K562 (cell line): Measurements from ENCODE around the gene BANF2. TPM values are rescaled to one million over a fixed set of nuclear protein-coding genes. Genes with fewer than 3 reads are reported as not detected.

Experiments used
- ATAC-seq: fragments of 200-7000 bp; cut with Tn5 transposase; 3 replicates; pipeline ENCODE4 v1.9.1; 2020; ENCODE audit warnings: moderate library complexity
- BruUV-seq: library from RNA; stranded (reverse); fragments of 400-500 nt; replicated peaks from 2 replicates; lab custom pipeline; 2021; lab: Mats Ljungman, UMichigan
- CTCF ChIA-PET: fragments of 300-600 bp; formaldehyde crosslinking; extraction: SDS; loops from one replicate; lab custom pipeline; 2021; ENCODE audit warnings: low intra/inter-chr PET ratio; lab: Yijun Ruan, JAX
- POLR2A ChIA-PET: fragments of 300-600, 350-650 bp; sonication (Branson Sonifier 250); formaldehyde crosslinking; extraction: SDS; loops from one replicate; lab custom pipeline; 2021; ENCODE audit warnings: antibody characterized with exemption, inconsistent platforms; lab: Yijun Ruan, JAX
- DNase-seq, 4 experiments: peaks; one replicate each; pipeline versions ENCODE4 v3.0.0 to v3.0.0-alpha.2; 2011 to 2018; ENCODE audit warnings: low spot score in 3 of 4, mixed read lengths in 3 of 4; ENCODE audit errors: extremely low read depth in 1 of 4
- FAIRE-seq: peaks from 2 replicates; lab custom pipeline; 2011; peaks lifted over from hg19 to GRCh38; lab: Jason Lieb, UNC
- H2AFZ ChIP-seq: 2 replicates; pipeline ENCODE4 v1.6.0; 2011; ENCODE audit warnings: low read depth, low read length, control low read depth, inconsistent platforms
- H3K27ac ChIP-seq: fragments of 200-600 bp; 3 replicates; pipeline ENCODE4 v1.8.0; 2011; ENCODE audit warnings: low read depth, mild to moderate bottlenecking, control low read depth, inconsistent platforms, low read length, moderate library complexity, mixed read lengths; ENCODE audit errors: extremely low read depth
- H3K27me3 ChIP-seq, 2 experiments: fragments of 300-600 bp in 1 of 2; 2 replicates in 1 of 2; 3 replicates in 1 of 2; pipeline versions ENCODE4 v1.6.0 to v1.8.0; 2011; ENCODE audit warnings: inconsistent platforms in 2 of 2, low read length in 2 of 2, mild to moderate bottlenecking in 1 of 2, mixed read lengths in 1 of 2, moderate library complexity in 1 of 2; ENCODE audit not compliant: control insufficient read depth in 2 of 2, insufficient read depth in 2 of 2
- H3K36me3 ChIP-seq: fragments of 300-600 bp; 3 replicates; pipeline ENCODE4 v1.8.0; 2011; ENCODE audit warnings: mild to moderate bottlenecking, low read length, inconsistent platforms; ENCODE audit not compliant: control insufficient read depth, insufficient read depth
- H3K4me1 ChIP-seq, 2 experiments: fragments of 200-600 bp in 1 of 2; replicated peaks in 1 of 2; 2 replicates in 1 of 2; 3 replicates in 1 of 2; pipeline versions ENCODE4 v1.5.1 to v1.8.0; 2011; ENCODE audit warnings: inconsistent platforms in 2 of 2, low read length in 2 of 2, mild to moderate bottlenecking in 1 of 2, mixed read lengths in 1 of 2, moderate library complexity in 1 of 2; ENCODE audit not compliant: control insufficient read depth in 2 of 2, insufficient read depth in 2 of 2
- H3K4me2 ChIP-seq: 2 replicates; pipeline ENCODE4 v1.6.1; 2011; ENCODE audit warnings: low read length, control low read depth, inconsistent platforms, mixed read lengths; ENCODE audit not compliant: insufficient read depth
- H3K4me3 ChIP-seq: fragments of 200-600 bp; sonication (generic), shearing (Covaris generic); 2 replicates; pipeline ENCODE4 v1.5.1; 2016; ENCODE audit warnings: control low read depth, inconsistent platforms
- H3K79me2 ChIP-seq: fragments of 200-600 bp; 3 replicates; pipeline ENCODE4 v1.8.0; 2011; ENCODE audit warnings: low read length, inconsistent platforms; ENCODE audit not compliant: control insufficient read depth, insufficient read depth
- H3K9ac ChIP-seq, 2 experiments: 2 replicates each; pipeline versions ENCODE4 v1.6.0 to v1.6.1; 2011; ENCODE audit warnings: low read depth in 2 of 2, low read length in 2 of 2, control low read depth in 1 of 2, inconsistent platforms in 1 of 2, mild to moderate bottlenecking in 1 of 2, mixed read lengths in 1 of 2; ENCODE audit not compliant: insufficient read depth in 1 of 2
- H3K9me1 ChIP-seq: one replicate; pipeline ENCODE4 v1.6.0; 2011; ENCODE audit warnings: inconsistent platforms, mild to moderate bottlenecking, low read length, moderate library complexity; ENCODE audit not compliant: control insufficient read depth, insufficient read depth
- H3K9me3 ChIP-seq: replicated peaks from 2 replicates; pipeline ENCODE4 v1.5.1; 2011; ENCODE audit warnings: low read depth, low read length, inconsistent platforms; ENCODE audit not compliant: control insufficient read depth, insufficient read depth
- H4K20me1 ChIP-seq: replicated peaks from 2 replicates; pipeline ENCODE4 v1.6.1; 2011; ENCODE audit warnings: low read length, inconsistent platforms, mixed read lengths; ENCODE audit not compliant: control insufficient read depth, insufficient read depth
- BRD9 ChIP-seq: fragments of 450-650 bp; IDR thresholded peaks from 2 replicates; pipeline ENCODE4 v1.6.1; 2018; ENCODE audit warnings: low read depth; ENCODE audit not compliant: partially characterized antibody
- FOSL1 ChIP-seq: fragments of 200-800 bp; sonication (Bioruptor generic); conservative IDR thresholded peaks from 2 replicates; pipeline ENCODE4 v1.6.1; 2016; ENCODE audit warnings: missing genetic modification characterization, missing compliant biosample characterization
- FOXM1 ChIP-seq, 2 experiments: fragments of 450-650 bp in 1 of 2; sonication (generic) in 1 of 2; formaldehyde crosslinking in 1 of 2; IDR thresholded peaks; 2 replicates each; pipeline versions ENCODE4 v1.6.1 to v1.9.0; 2017 to 2022; ENCODE audit warnings: low read depth in 2 of 2, mild to moderate bottlenecking in 2 of 2, missing genetic modification reagents in 1 of 2, moderate library complexity in 1 of 2
- PRDM10 ChIP-seq: fragments of 450-650 bp; IDR thresholded peaks from 2 replicates; pipeline ENCODE4 v1.6.1; 2018; ENCODE audit not compliant: partially characterized antibody
- PRPF4 ChIP-seq: fragments of 200-400 bp; formaldehyde crosslinking; IDR thresholded peaks from one replicate; pipeline ENCODE4 v1.6.1; 2017; ENCODE audit warnings: low read length, low read depth, mild to moderate bottlenecking; ENCODE audit not compliant: insufficient read depth, poor library complexity, severe bottlenecking
- RNF2 ChIP-seq: sonication (generic); IDR thresholded peaks from 2 replicates; pipeline ENCODE4 v1.6.1; 2016
- ZNF507 ChIP-seq: conservative IDR thresholded peaks from 2 replicates; pipeline ENCODE4 v1.6.1; 2017; ENCODE audit warnings: missing genetic modification characterization, missing compliant biosample characterization
- WGBS: fragments of 100-300 bp; shearing (Covaris generic); methylation state at CpG from one replicate; pipeline ENCODE4 v1.1.6; 2016; ENCODE audit warnings: low coverage, mixed read lengths; ENCODE audit not compliant: insufficient coverage; ENCODE audit errors: missing lambda C conversion rate; 5-methylcytosine and 5-hydroxymethylcytosine counted together
- in situ Hi-C: fragments of 300-500 bp; cut with MboI; formaldehyde crosslinking; loops from 4 replicates; pipeline ENCODE4 v1.15.0; 2018; ENCODE audit warnings: inconsistent platforms, mixed read lengths
- intact Hi-C: fragments of 100-400 bp; cut with micrococcal nuclease; formaldehyde crosslinking; loops from 2 replicates; pipeline ENCODE4 v1.14.2; 2022
- polyA plus RNA-seq, 8 experiments: library from polyadenylated mRNA; depleted of rRNA in 4 of 8; stranded (reverse) in 5 of 8; unstranded in 3 of 8; fragments of >200 nt; fragmentation: Nextera tagmentation in 2 of 8; fragmentation: Illumina TruSeq in 1 of 8; extraction: Ambion mirVana in 2 of 8; extraction: Trizol in 1 of 8; gene quantifications; 2 replicates each; pipeline versions ENCODE4 v1.2.1 to v1.2.3, GENCODE V29; 2011 to 2014; ENCODE audit warnings: inconsistent platforms in 1 of 8, missing spikeins in 1 of 8
- total RNA-seq, 7 experiments: library from RNA; depleted of rRNA in 6 of 7; stranded (reverse); fragments of >200 nt in 6 of 7; fragmentation: Illumina TruSeq in 2 of 7; extraction: Trizol in 2 of 7; gene quantifications; 2 replicates each; pipeline versions ENCODE4 v1.2.1 to v1.2.3, GENCODE V29; 2011 to 2021; ENCODE audit warnings: low replicate concordance in 1 of 7

The BANF2 gene
- total and polyA plus RNA-seq, 9 of the 15 experiments (the other 6 are each of a cell fraction or from before 2014, with no cell fraction given), result not detected

DNA sequence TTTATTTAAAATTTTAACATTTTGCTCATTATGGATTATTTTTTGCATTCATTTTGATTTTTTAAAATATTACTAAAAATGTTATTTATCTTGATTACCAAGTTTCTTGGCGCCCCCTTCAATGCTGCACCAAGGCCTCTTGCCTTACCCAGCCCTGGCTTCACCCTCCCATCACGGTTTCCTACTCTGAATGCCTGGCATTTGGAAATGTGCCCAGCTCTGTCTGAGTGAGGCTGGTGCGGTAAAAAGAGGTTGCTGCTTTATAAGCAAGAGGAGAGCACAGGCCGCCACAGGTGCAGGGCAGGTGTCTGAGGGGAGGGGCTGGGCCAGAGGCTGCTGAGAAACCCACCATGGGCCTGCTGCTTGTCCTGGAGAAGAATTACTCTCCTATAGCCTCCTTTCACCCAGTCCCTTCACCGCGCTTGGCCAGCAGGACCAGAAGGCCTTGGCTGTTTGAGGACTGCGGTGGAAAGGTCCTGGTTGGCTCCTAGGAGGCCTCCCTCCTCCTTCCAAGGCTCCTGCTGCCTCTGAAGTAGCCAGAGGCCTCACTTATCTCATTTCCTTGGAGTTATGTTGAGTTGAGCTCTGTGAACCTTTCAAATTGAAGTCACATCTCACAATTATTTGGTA lies 62.6 kb downstream of the BANF2 start:
- Histone ChIP-seq H3K27ac (no peak overlapping the region), H4K20me1 (no peaks in the 10 kb centered on the region), H3K79me2 (no peaks in the 10 kb centered on the region), H3K9me3 (no peaks in the 10 kb centered on the region), H3K4me3 (no peak overlapping the region), H2AFZ (no peak overlapping the region), H3K4me2 (no peak overlapping the region), H3K4me1 (no peaks in the 10 kb centered on the region), H3K27me3 (peaks cover 0 to 20% of the 10 kb centered on the region in 2 experiments; a peak in 2 of 5 replicates), H3K36me3 (no peaks in the 10 kb centered on the region), H3K9ac (no peak overlapping the region), H3K9me1 (no peaks in the 10 kb centered on the region)
- no peak for DNase-seq
- ChIA-PET POLR2A (interaction anchor here (0.7 kb wide), 1 partner anchor 320 kb away, joined by 4 read pairs; no protein-coding TSS in a partner anchor), CTCF (no interaction called here)
- no peak for FAIRE-seq
- 13% methylated on average over 7 of the region's 7 CpGs for WGBS
- no TSS peak for BruUV-seq
- intact Hi-C loops, result no loop called here
- in situ Hi-C loops, result no loop called here
- TF ChIP-seq FOSL1 (tag), result no peak
- TF ChIP-seq PRPF4, result no peak
- no peak for TF ChIP-seq BRD9
- no peak for TF ChIP-seq ZNF507 (tag)
- TF ChIP-seq FOXM1 (IDR thresholded peaks at IDR 0.05; ENCODE audit: low read depth), result no peak
- TF ChIP-seq FOXM1 (CRISPR knock-in tag; IDR thresholded peaks at IDR 0.05; ENCODE audit: low read depth), result no peak
- no peak for TF ChIP-seq RNF2
- TF ChIP-seq PRDM10, result no peak
- no peak for ATAC-seq
